ENCODE measurements around the gene OR8H2. TPM values are rescaled to one million over a fixed set of nuclear protein-coding genes. Genes with fewer than 3 reads are reported as not detected.
"Not testable (repeated sequence)": the region's sequence is repeated elsewhere in the genome, so short reads cannot be mapped to it uniquely, and the experiment has no call there.

The OR8H2 gene
- total RNA-seq (not detected), polyA plus RNA-seq (ENCODE audit: insufficient read depth, low read depth, low replicate concordance) (not detected)
- long read RNA-seq, donor 1, result 0 reads
- long read RNA-seq, donor 2, result 0 reads
- long read RNA-seq, donor 3, result 0 reads
- long read RNA-seq, donor 4, result 0 reads
- long read RNA-seq, donor 5, result 0 reads
- long read RNA-seq, donor 6, result 0 reads
- long read RNA-seq, donor 7, result 0 reads
- long read RNA-seq, donor 8, result 0 reads
- long read RNA-seq, donor 9, result 0 reads
- long read RNA-seq, donor 10, result 0 reads

GRCh38 chr11:56103210-56103737 is at the start of gene OR8H2:
Gene OR8H2, plus strand, starts transcription at chr11:56103687. Its CDS starts 1,356 bp downstream, at chr11:56105043.
- intact Hi-C loops (cut with DNase I), result no loop called here
- Histone ChIP-seq H3K4me1 (ENCODE audit: control insufficient read depth in 2 of 3, insufficient read depth in 2 of 3, low read depth in 1 of 3, low read length in 3 of 3) (no peaks in the 10 kb centered on the region), H3K27ac (ENCODE audit: low read depth in 2 of 2, low read length in 2 of 2) (no peak within 1 kb of the TSS), H3K9me3 (ENCODE audit: control insufficient read depth in 2 of 3, insufficient read depth in 1 of 3, low read length in 3 of 3) (peaks cover 0 to 2% (median 0%) of the 10 kb centered on the region in 3 donors), H3K27me3 (ENCODE audit: control insufficient read depth, insufficient read depth, low read length) (no peaks in the 10 kb centered on the region), H3K36me3 (ENCODE audit: control insufficient read depth in 2 of 3, insufficient read depth in 3 of 3, low read length in 3 of 3) (no peaks in the 10 kb centered on the region), H3K9ac (ENCODE audit: low read length in 3 of 3) (no peak within 1 kb of the TSS), H3K4me3 (ENCODE audit: low read length in 3 of 3) (no peak within 1 kb of the TSS)
- no peak for TF ChIP-seq CTCF (IDR thresholded peaks at IDR 0.05; ENCODE audit: borderline replicate concordance, extremely low read depth, insufficient read depth)
- FAIRE-seq (peak; percentile 97), DNase-seq (no peak)

GRCh38 chr11:56056366-56056765 is 47.1 kb upstream of the OR8H2 start:
- H3K27me3 ChIP-seq (ENCODE audit: control insufficient read depth, insufficient read depth, low read length); H3K4me1 ChIP-seq (ENCODE audit: control insufficient read depth in 2 of 3, insufficient read depth in 2 of 3, low read depth in 1 of 3, low read length in 3 of 3); H3K27ac ChIP-seq (ENCODE audit: low read depth in 2 of 2, low read length in 2 of 2); FAIRE-seq; H3K36me3 ChIP-seq (ENCODE audit: control insufficient read depth in 2 of 3, insufficient read depth in 3 of 3, low read length in 3 of 3); DNase-seq; H3K9me3 ChIP-seq (ENCODE audit: control insufficient read depth in 2 of 3, insufficient read depth in 1 of 3, low read length in 3 of 3); H3K9ac ChIP-seq (ENCODE audit: low read length in 3 of 3); H3K4me3 ChIP-seq (ENCODE audit: low read length in 3 of 3); intact Hi-C loops (cut with DNase I): not testable (repeated sequence)

GRCh38 chr11:56057661-56058237 is 45.7 kb upstream of the OR8H2 start:
- H3K27ac ChIP-seq (ENCODE audit: low read depth in 2 of 2, low read length in 2 of 2); intact Hi-C loops (cut with DNase I); H3K9me3 ChIP-seq (ENCODE audit: control insufficient read depth in 2 of 3, insufficient read depth in 1 of 3, low read length in 3 of 3); DNase-seq; H3K4me3 ChIP-seq (ENCODE audit: low read length in 3 of 3); H3K4me1 ChIP-seq (ENCODE audit: control insufficient read depth in 2 of 3, insufficient read depth in 2 of 3, low read depth in 1 of 3, low read length in 3 of 3); FAIRE-seq; H3K36me3 ChIP-seq (ENCODE audit: control insufficient read depth in 2 of 3, insufficient read depth in 3 of 3, low read length in 3 of 3); H3K9ac ChIP-seq (ENCODE audit: low read length in 3 of 3); H3K27me3 ChIP-seq (ENCODE audit: control insufficient read depth, insufficient read depth, low read length): not testable (repeated sequence)

GRCh38 chr11:56058260-56058780 is 45.2 kb upstream of the OR8H2 start:
- H3K4me1 ChIP-seq (ENCODE audit: control insufficient read depth in 2 of 3, insufficient read depth in 2 of 3, low read depth in 1 of 3, low read length in 3 of 3); intact Hi-C loops (cut with DNase I); H3K9me3 ChIP-seq (ENCODE audit: control insufficient read depth in 2 of 3, insufficient read depth in 1 of 3, low read length in 3 of 3); DNase-seq; H3K9ac ChIP-seq (ENCODE audit: low read length in 3 of 3); H3K36me3 ChIP-seq (ENCODE audit: control insufficient read depth in 2 of 3, insufficient read depth in 3 of 3, low read length in 3 of 3); FAIRE-seq; H3K27me3 ChIP-seq (ENCODE audit: control insufficient read depth, insufficient read depth, low read length); H3K4me3 ChIP-seq (ENCODE audit: low read length in 3 of 3); H3K27ac ChIP-seq (ENCODE audit: low read depth in 2 of 2, low read length in 2 of 2): not testable (repeated sequence)

GRCh38 chr11:56066980-56067379 is 36.5 kb upstream of the OR8H2 start:
- H3K4me3 ChIP-seq (ENCODE audit: low read length in 3 of 3), result no peak overlapping the region
- intact Hi-C loops (cut with DNase I), result no loop called here
- FAIRE-seq (no peak), DNase-seq (no peak)
- no peak for TF ChIP-seq CTCF (IDR thresholded peaks at IDR 0.05; ENCODE audit: borderline replicate concordance, extremely low read depth, insufficient read depth)
- no peaks in the 10 kb centered on the region for H3K36me3 ChIP-seq (ENCODE audit: control insufficient read depth in 2 of 3, insufficient read depth in 3 of 3, low read length in 3 of 3)
- H3K9me3 ChIP-seq (ENCODE audit: control insufficient read depth in 2 of 3, insufficient read depth in 1 of 3, low read length in 3 of 3), result peaks cover 0 to 4% (median 0%) of the 10 kb centered on the region in 3 donors
- H3K27me3 ChIP-seq (ENCODE audit: control insufficient read depth, insufficient read depth, low read length), result no peaks in the 10 kb centered on the region
- no peaks in the 10 kb centered on the region for H3K4me1 ChIP-seq (ENCODE audit: control insufficient read depth in 2 of 3, insufficient read depth in 2 of 3, low read depth in 1 of 3, low read length in 3 of 3)
- H3K27ac ChIP-seq (ENCODE audit: low read depth in 2 of 2, low read length in 2 of 2), result no peak overlapping the region
- no peak overlapping the region for H3K9ac ChIP-seq (ENCODE audit: low read length in 3 of 3)
